Amygdala (tissue), 56 donors: ENCODE results near the gene EDN1.

ENCODE experiments used
- DNase-seq, 56 donors: peaks; one replicate each; lab custom pipeline; 2025; lab: John Stamatoyannopoulos, UW

The EDN1 gene

GRCh38 chr6:12289933-12290820, at the start of gene EDN1:
TSS of gene EDN1 (plus strand) at chr6:12290361. CDS start at chr6:12290630, 269 bp downstream.
- peak in 45 of 56 donors; percentile 6 to 68 (median 29) for DNase-seq

- DNase-seq = no peak
Observed at GRCh38 chr6:12241493-12242175, 48.5 kb upstream of the EDN1 start.

GRCh38 chr6:12243169-12243568, 47.0 kb upstream of the EDN1 start:
- DNase-seq = no peak

GRCh38 chr6:12245360-12245759, 44.8 kb upstream of the EDN1 start:
- no peak for DNase-seq

GRCh38 chr6:12245763-12246718, 44.1 kb upstream of the EDN1 start:
- DNase-seq = no peak

- no peak for DNase-seq
Observed at GRCh38 chr6:12246900-12247299, 43.3 kb upstream of the EDN1 start.

- DNase-seq = no peak
Observed at GRCh38 chr6:12249541-12250382, 40.4 kb upstream of the EDN1 start.

GRCh38 chr6:12250383-12250770, 39.8 kb upstream of the EDN1 start:
- no peak for DNase-seq

GRCh38 chr6:12254210-12254609, 36.0 kb upstream of the EDN1 start:
- DNase-seq = no peak

- DNase-seq = no peak
Observed at GRCh38 chr6:12258191-12258590, 32.0 kb upstream of the EDN1 start.

GRCh38 chr6:12258591-12259075, 31.5 kb upstream of the EDN1 start:
- DNase-seq = no peak

GRCh38 chr6:12260458-12261093, 29.6 kb upstream of the EDN1 start:
- DNase-seq = no peak

- no peak for DNase-seq
Observed at GRCh38 chr6:12261502-12261901, 28.7 kb upstream of the EDN1 start.

GRCh38 chr6:12262236-12263061, 27.7 kb upstream of the EDN1 start:
- no peak for DNase-seq

GRCh38 chr6:12263403-12263802, 26.8 kb upstream of the EDN1 start:
- no peak for DNase-seq

GRCh38 chr6:12264671-12265070, 25.5 kb upstream of the EDN1 start:
- no peak for DNase-seq

- DNase-seq = no peak
Observed at GRCh38 chr6:12265296-12265695, 24.9 kb upstream of the EDN1 start.

- DNase-seq = no peak
Observed at GRCh38 chr6:12265791-12266190, 24.4 kb upstream of the EDN1 start.
